ENCODE measurements around the gene HLA-DMA. TPM values are rescaled to one million over a fixed set of nuclear protein-coding genes. Genes with fewer than 3 reads are reported as not detected.

Gene HLA-DMA
- total and polyA plus RNA-seq, 9 of the 15 experiments (the other 6 are each of a cell fraction or from before 2014, with no cell fraction given), result 0.13 to 0.83 (median 0.51) TPM

DNA sequence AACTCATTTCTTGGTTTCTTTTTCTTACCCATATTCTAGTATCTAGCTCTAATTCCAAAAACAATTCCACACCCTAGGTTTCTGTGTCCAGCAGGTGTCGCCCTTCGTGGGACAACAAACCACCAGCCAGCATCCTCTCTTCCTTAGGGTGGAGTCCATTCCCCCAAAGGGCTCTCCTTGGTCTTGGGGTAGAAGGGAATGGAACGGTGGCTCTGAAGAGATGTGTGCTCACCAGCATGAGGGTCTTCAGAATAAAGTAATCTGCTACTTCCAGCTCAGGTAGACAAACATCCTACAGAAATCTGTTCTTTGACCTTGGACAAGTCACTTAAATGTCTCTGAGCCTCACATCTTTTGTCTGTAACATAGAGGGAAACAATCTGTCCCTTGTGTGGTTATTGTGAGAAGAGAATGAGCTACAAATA lies 19.2 kb downstream of the HLA-DMA start (continued):
- TF ChIP-seq, protein P1, sequence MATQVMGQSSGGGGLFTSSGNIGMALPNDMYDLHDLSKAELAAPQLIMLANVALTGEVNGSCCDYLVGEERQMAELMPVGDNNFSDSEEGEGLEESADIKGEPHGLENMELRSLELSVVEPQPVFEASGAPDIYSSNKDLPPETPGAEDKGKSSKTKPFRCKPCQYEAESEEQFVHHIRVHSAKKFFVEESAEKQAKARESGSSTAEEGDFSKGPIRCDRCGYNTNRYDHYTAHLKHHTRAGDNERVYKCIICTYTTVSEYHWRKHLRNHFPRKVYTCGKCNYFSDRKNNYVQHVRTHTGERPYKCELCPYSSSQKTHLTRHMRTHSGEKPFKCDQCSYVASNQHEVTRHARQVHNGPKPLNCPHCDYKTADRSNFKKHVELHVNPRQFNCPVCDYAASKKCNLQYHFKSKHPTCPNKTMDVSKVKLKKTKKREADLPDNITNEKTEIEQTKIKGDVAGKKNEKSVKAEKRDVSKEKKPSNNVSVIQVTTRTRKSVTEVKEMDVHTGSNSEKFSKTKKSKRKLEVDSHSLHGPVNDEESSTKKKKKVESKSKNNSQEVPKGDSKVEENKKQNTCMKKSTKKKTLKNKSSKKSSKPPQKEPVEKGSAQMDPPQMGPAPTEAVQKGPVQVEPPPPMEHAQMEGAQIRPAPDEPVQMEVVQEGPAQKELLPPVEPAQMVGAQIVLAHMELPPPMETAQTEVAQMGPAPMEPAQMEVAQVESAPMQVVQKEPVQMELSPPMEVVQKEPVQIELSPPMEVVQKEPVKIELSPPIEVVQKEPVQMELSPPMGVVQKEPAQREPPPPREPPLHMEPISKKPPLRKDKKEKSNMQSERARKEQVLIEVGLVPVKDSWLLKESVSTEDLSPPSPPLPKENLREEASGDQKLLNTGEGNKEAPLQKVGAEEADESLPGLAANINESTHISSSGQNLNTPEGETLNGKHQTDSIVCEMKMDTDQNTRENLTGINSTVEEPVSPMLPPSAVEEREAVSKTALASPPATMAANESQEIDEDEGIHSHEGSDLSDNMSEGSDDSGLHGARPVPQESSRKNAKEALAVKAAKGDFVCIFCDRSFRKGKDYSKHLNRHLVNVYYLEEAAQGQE (IDR thresholded peaks at IDR 0.05; ENCODE audit: borderline replicate concordance), result peak; percentile 84
- TF ChIP-seq, protein P1 (CRISPR knock-in tag; IDR thresholded peaks at IDR 0.05; ENCODE audit: low read depth), result no peak
- TF ChIP-seq ZFX (CRISPR knock-in tag; IDR thresholded peaks at IDR 0.05), result no peak
- no peak for TF ChIP-seq YY1 (IDR thresholded peaks at IDR 0.05; ENCODE audit: borderline replicate concordance in 1 of 3, control insufficient read depth in 1 of 3, extremely low read depth in 1 of 3, insufficient read depth in 3 of 3, insufficient read length in 1 of 3, insufficient replicate concordance in 2 of 3, low read depth in 1 of 3, low read length in 2 of 3)
- TF ChIP-seq, protein P2, sequence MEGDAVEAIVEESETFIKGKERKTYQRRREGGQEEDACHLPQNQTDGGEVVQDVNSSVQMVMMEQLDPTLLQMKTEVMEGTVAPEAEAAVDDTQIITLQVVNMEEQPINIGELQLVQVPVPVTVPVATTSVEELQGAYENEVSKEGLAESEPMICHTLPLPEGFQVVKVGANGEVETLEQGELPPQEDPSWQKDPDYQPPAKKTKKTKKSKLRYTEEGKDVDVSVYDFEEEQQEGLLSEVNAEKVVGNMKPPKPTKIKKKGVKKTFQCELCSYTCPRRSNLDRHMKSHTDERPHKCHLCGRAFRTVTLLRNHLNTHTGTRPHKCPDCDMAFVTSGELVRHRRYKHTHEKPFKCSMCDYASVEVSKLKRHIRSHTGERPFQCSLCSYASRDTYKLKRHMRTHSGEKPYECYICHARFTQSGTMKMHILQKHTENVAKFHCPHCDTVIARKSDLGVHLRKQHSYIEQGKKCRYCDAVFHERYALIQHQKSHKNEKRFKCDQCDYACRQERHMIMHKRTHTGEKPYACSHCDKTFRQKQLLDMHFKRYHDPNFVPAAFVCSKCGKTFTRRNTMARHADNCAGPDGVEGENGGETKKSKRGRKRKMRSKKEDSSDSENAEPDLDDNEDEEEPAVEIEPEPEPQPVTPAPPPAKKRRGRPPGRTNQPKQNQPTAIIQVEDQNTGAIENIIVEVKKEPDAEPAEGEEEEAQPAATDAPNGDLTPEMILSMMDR (IDR thresholded peaks at IDR 0.05 in 2 of 3, conservative IDR thresholded peaks at IDR 0.05 in 1 of 3; ENCODE audit: insufficient read depth in 2 of 3, low read depth in 1 of 3, low read length in 3 of 3), result peak; percentile 85 to 94 (median 91)
- no peak for TF ChIP-seq MEIS2 (IDR thresholded peaks at IDR 0.05; ENCODE audit: partially characterized antibody)
- TF ChIP-seq RBFOX2 (IDR thresholded peaks at IDR 0.05; ENCODE audit: low read depth, low read length), result no peak
- no peak for TF ChIP-seq ZNF263 (CRISPR knock-in tag; IDR thresholded peaks at IDR 0.05; ENCODE audit: borderline replicate concordance)
- TF ChIP-seq, protein P3, sequence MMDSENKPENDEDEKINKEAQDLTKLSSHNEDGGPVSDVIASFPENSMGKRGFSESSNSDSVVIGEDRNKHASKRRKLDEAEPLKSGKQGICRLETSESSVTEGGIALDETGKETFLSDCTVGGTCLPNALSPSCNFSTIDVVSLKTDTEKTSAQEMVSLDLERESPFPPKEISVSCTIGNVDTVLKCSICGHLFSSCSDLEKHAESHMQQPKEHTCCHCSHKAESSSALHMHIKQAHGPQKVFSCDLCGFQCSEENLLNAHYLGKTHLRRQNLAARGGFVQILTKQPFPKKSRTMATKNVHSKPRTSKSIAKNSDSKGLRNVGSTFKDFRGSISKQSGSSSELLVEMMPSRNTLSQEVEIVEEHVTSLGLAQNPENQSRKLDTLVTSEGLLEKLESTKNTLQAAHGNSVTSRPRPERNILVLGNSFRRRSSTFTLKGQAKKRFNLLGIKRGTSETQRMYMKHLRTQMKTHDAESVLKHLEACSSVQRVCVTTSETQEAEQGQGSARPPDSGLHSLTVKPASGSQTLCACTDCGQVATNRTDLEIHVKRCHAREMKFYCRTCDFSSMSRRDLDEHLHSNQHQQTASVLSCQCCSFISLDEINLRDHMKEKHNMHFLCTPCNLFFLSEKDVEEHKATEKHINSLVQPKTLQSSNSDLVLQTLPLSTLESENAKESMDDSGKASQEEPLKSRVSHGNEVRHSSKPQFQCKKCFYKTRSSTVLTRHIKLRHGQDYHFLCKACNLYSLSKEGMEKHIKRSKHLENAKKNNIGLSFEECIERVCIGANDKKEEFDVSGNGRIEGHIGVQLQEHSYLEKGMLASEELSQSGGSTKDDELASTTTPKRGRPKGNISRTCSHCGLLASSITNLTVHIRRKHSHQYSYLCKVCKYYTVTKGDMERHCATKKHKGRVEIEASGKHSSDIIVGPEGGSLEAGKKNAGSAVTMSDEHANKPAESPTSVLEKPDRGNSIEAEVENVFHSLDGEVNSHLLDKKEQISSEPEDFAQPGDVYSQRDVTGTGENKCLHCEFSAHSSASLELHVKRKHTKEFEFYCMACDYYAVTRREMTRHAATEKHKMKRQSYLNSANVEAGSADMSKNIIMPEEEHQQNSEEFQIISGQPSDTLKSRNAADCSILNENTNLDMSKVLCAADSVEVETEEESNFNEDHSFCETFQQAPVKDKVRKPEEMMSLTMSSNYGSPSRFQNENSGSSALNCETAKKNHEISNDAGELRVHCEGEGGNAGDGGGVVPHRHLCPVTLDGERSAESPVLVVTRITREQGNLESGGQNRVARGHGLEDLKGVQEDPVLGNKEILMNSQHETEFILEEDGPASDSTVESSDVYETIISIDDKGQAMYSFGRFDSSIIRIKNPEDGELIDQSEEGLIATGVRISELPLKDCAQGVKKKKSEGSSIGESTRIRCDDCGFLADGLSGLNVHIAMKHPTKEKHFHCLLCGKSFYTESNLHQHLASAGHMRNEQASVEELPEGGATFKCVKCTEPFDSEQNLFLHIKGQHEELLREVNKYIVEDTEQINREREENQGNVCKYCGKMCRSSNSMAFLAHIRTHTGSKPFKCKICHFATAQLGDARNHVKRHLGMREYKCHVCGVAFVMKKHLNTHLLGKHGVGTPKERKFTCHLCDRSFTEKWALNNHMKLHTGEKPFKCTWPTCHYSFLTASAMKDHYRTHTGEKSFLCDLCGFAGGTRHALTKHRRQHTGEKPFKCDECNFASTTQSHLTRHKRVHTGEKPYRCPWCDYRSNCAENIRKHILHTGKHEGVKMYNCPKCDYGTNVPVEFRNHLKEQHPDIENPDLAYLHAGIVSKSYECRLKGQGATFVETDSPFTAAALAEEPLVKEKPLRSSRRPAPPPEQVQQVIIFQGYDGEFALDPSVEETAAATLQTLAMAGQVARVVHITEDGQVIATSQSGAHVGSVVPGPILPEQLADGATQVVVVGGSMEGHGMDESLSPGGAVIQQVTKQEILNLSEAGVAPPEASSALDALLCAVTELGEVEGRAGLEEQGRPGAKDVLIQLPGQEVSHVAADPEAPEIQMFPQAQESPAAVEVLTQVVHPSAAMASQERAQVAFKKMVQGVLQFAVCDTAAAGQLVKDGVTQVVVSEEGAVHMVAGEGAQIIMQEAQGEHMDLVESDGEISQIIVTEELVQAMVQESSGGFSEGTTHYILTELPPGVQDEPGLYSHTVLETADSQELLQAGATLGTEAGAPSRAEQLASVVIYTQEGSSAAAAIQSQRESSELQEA (IDR thresholded peaks at IDR 0.05; ENCODE audit: low read depth), result no peak

All from K562 (cell line).